GM12878 (cell line): ENCODE data around the gene CTSW. TPM values are rescaled to one million over a fixed set of nuclear protein-coding genes. Genes with fewer than 3 reads are reported as not detected.

Experiments
- ATAC-seq: fragments of 200-7000 bp; cut with Tn5 transposase; 3 replicates; pipeline ENCODE4 v1.9.1; 2020; ENCODE audit warnings: mild to moderate bottlenecking, moderate library complexity
- BruUV-seq: library from RNA; stranded (reverse); fragments of 400-500 nt; replicated peaks from 2 replicates; lab custom pipeline; 2021; lab: Mats Ljungman, UMichigan
- CTCF ChIA-PET: fragments of 300-600 bp; sonication (Branson Sonifier 250); formaldehyde crosslinking; extraction: SDS; loops from one replicate; lab custom pipeline; 2021; ENCODE audit warnings: inconsistent platforms; lab: Yijun Ruan, JAX
- POLR2A ChIA-PET: fragments of 350-600 bp; formaldehyde crosslinking; extraction: SDS; loops from one replicate; lab custom pipeline; 2021; ENCODE audit warnings: inconsistent platforms; lab: Charles Lee
- RAD21 ChIA-PET: fragments of 300-600 bp; sonication (Branson Sonifier 250); formaldehyde crosslinking; loops from one replicate; lab custom pipeline; 2023; ENCODE audit warnings: antibody characterized with exemption; ENCODE audit not compliant: unreplicated experiment; lab: Charles Lee
- SMC1A ChIA-PET: fragments of 300-600 bp; sonication (Branson Sonifier 250); formaldehyde crosslinking; loops from one replicate; lab custom pipeline; 2023; ENCODE audit not compliant: unreplicated experiment, uncharacterized antibody; lab: Charles Lee
- DNase-seq: peaks from one replicate; pipeline ENCODE4 v3.0.0-alpha.2; 2011; ENCODE audit warnings: low read depth, low spot score
- FAIRE-seq: peaks from 3 replicates; lab custom pipeline; 2011; peaks lifted over from hg19 to GRCh38; lab: Jason Lieb, UNC
- H2AFZ ChIP-seq: 2 replicates; pipeline ENCODE4 v1.6.0; 2011; ENCODE audit warnings: low read depth, low read length, control low read depth; ENCODE audit not compliant: control insufficient read depth
- H3K27ac ChIP-seq: 2 replicates; pipeline ENCODE4 v1.5.1; 2011; ENCODE audit warnings: control low read depth; ENCODE audit not compliant: control insufficient read depth, insufficient read depth
- H3K27me3 ChIP-seq, 2 experiments: replicated peaks in 1 of 2; 2 replicates each; pipeline versions ENCODE4 v1.6.0 to v1.6.1; 2011; ENCODE audit warnings: low read length in 1 of 2; ENCODE audit not compliant: control insufficient read depth in 2 of 2, insufficient read depth in 2 of 2
- H3K36me3 ChIP-seq, 2 experiments: 2 replicates each; pipeline ENCODE4 v1.5.1; 2011; ENCODE audit warnings: low read length in 1 of 2; ENCODE audit not compliant: control insufficient read depth in 2 of 2, insufficient read depth in 2 of 2
- H3K4me1 ChIP-seq: 2 replicates; pipeline ENCODE4 v1.6.1; 2011; ENCODE audit warnings: mild to moderate bottlenecking, low read length, moderate library complexity, mixed read lengths; ENCODE audit not compliant: control insufficient read depth, insufficient read depth
- H3K4me2 ChIP-seq: 2 replicates; pipeline ENCODE4 v1.6.0; 2011; ENCODE audit warnings: control low read depth; ENCODE audit not compliant: control insufficient read depth, insufficient read depth
- H3K4me3 ChIP-seq: fragments of 200-600 bp; sonication (generic); 2 replicates; pipeline ENCODE4 v1.5.1; 2016
- H3K79me2 ChIP-seq: 2 replicates; pipeline ENCODE4 v1.6.0; 2011; ENCODE audit warnings: low read length; ENCODE audit not compliant: control insufficient read depth, insufficient read depth
- H3K9ac ChIP-seq: 2 replicates; pipeline ENCODE4 v1.8.0; 2011; ENCODE audit warnings: low read length, control low read depth, mixed read lengths; ENCODE audit not compliant: control insufficient read depth, insufficient read depth
- H3K9me3 ChIP-seq: replicated peaks from 3 replicates; pipeline ENCODE4 v1.5.1; 2011; ENCODE audit warnings: mild to moderate bottlenecking, low read length; ENCODE audit not compliant: control insufficient read depth, insufficient read depth
- H4K20me1 ChIP-seq: 2 replicates; pipeline ENCODE4 v1.6.0; 2011; ENCODE audit not compliant: control insufficient read depth, insufficient read depth
- CBFB ChIP-seq: IDR thresholded peaks from 2 replicates; pipeline ENCODE4 v1.6.1; 2016; ENCODE audit warnings: antibody characterized with exemption, low read depth
- KAT2A ChIP-seq: conservative IDR thresholded peaks from 2 replicates; pipeline ENCODE4 v1.6.1; 2011; ENCODE audit warnings: low read depth, low read length; ENCODE audit not compliant: control insufficient read depth
- POLR2A ChIP-seq: IDR thresholded peaks from 2 replicates; pipeline ENCODE4 v1.6.1; 2011; ENCODE audit warnings: low read depth, mild to moderate bottlenecking, low read length
- RB1 ChIP-seq: fragments of 450-650 bp; formaldehyde crosslinking; IDR thresholded peaks from 2 replicates; pipeline ENCODE4 v1.6.1; 2017; ENCODE audit warnings: mild to moderate bottlenecking, borderline replicate concordance
- SP1 ChIP-seq: IDR thresholded peaks from one replicate; pipeline ENCODE4 v1.6.1; 2011; ENCODE audit warnings: low read depth, low read length
- SREBF1 ChIP-seq: IDR thresholded peaks from 2 replicates; pipeline ENCODE4 v1.6.1; 2012; ENCODE audit warnings: mild to moderate bottlenecking, low read length
- WGBS: methylation state at CpG from one replicate; pipeline ENCODE4 v1.1.6; 2016; ENCODE audit warnings: low lambda C conversion rate; ENCODE audit not compliant: insufficient replicate concordance, insufficient coverage; ENCODE audit errors: missing lambda C conversion rate; 5-methylcytosine and 5-hydroxymethylcytosine counted together
- in situ Hi-C: fragments of 300-500 bp; cut with MboI; formaldehyde crosslinking; loops from 9 replicates; pipeline ENCODE4 v1.14.3; 2018; ENCODE audit warnings: mixed read lengths
- intact Hi-C: fragments of 100-400 bp; cut with micrococcal nuclease; formaldehyde crosslinking; loops from one replicate; pipeline ENCODE4 v1.14.2; 2022; ENCODE audit not compliant: unreplicated experiment
- polyA plus RNA-seq, 11 experiments: library from polyadenylated mRNA; depleted of rRNA in 4 of 11; unstranded in 6 of 11; stranded (reverse) in 5 of 11; fragments of >200 nt; fragmentation: Nextera tagmentation in 4 of 11; fragmentation: Illumina TruSeq in 1 of 11; extraction: Ambion mirVana in 4 of 11; extraction: Trizol in 1 of 11; gene quantifications; 1 replicate in 1 of 11; 2 replicates in 10 of 11; pipeline versions ENCODE4 v1.2.1 to v1.2.3, GENCODE V29; 2011 to 2016; ENCODE audit warnings: inconsistent platforms in 2 of 11, missing spikeins in 2 of 11, low read depth in 1 of 11
- total RNA-seq, 4 experiments: library from RNA; depleted of rRNA in 3 of 4; stranded (reverse); fragments of >200 nt in 3 of 4; fragmentation: Illumina TruSeq in 1 of 4; extraction: Trizol in 1 of 4; gene quantifications; 2 replicates each; pipeline versions ENCODE4 v1.2.1 to v1.2.3, GENCODE V29; 2013 to 2021
- TF ChIP-seq, protein P1 (sequence below): IDR thresholded peaks from 2 replicates; pipeline ENCODE4 v1.6.1; 2011; ENCODE audit warnings: mild to moderate bottlenecking, low read depth, low read length, moderate library complexity; ENCODE audit not compliant: insufficient replicate concordance

CTSW gene
- total and polyA plus RNA-seq, 10 of the 15 experiments (the other 5 are each of a cell fraction or from before 2014, with no cell fraction given): 0.53 to 12.0 (median 1.7) TPM

GRCh38 chr11:65870307-65870658 lies 9.4 kb upstream of the CTSW start:
- H3K9ac ChIP-seq: no peak overlapping the region
- FAIRE-seq (no peak), DNase-seq (no peak), ATAC-seq (no peak)
- in situ Hi-C loops: loop anchor here (25.0 kb wide), 1 partner anchor 1633 kb away; the partner anchor contains the start of genes DNAJC4, FKBP2, NUDT22 and PPP1R14B
- no peak overlapping the region for H3K27ac ChIP-seq
- BruUV-seq: no TSS peak
- ChIA-PET POLR2A (interaction anchor here (0.6 to 4.5 kb wide), 2 partner anchors 10 to 17 kb away, joined by 3 to 44 read pairs; partner anchors contain the start of gene MUS81), SMC1A (interaction anchor here (2.3 kb wide), 1 partner anchor 10 kb away, joined by 7 read pairs; the partner anchor contains the start of gene MUS81), RAD21 (interaction anchor here (1.0 kb wide), 1 partner anchor 18 kb away, joined by 3 read pairs; the partner anchor contains the start of gene FIBP), CTCF (interaction anchor here (1.1 to 4.5 kb wide), 4 partner anchors 10 to 90 kb away, joined by 3 to 41 read pairs (median 15); partner anchors contain the start of genes CCDC85B, CFL1 and MUS81)
- H3K79me2 ChIP-seq: no peaks in the 10 kb centered on the region
- peaks cover 11% of the 10 kb centered on the region for H3K4me1 ChIP-seq
- H3K27me3 ChIP-seq: no peaks in the 10 kb centered on the region
- no peak overlapping the region for H2AFZ ChIP-seq
- peaks cover 8 to 14% of the 10 kb centered on the region in 2 experiments for H3K36me3 ChIP-seq
- no peaks in the 10 kb centered on the region for H3K9me3 ChIP-seq
- no peak for TF ChIP-seq RB1
- TF ChIP-seq CBFB: 0 out of 2 replicates have a peak, but pooled peaks have one; percentile 12
- no peak for TF ChIP-seq SREBF1
- TF ChIP-seq KAT2A: no peak
- TF ChIP-seq POLR2A: peak; percentile 73; the same call in 1 of the 2 replicates
- TF ChIP-seq SP1: no peak
- TF ChIP-seq, protein P1, sequence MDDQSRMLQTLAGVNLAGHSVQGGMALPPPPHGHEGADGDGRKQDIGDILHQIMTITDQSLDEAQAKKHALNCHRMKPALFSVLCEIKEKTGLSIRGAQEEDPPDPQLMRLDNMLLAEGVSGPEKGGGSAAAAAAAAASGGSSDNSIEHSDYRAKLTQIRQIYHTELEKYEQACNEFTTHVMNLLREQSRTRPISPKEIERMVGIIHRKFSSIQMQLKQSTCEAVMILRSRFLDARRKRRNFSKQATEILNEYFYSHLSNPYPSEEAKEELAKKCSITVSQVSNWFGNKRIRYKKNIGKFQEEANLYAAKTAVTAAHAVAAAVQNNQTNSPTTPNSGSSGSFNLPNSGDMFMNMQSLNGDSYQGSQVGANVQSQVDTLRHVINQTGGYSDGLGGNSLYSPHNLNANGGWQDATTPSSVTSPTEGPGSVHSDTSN: no peak
- H4K20me1 ChIP-seq: no peaks in the 10 kb centered on the region
- 44% methylated on average over 8 of the region's 11 CpGs for WGBS
- H3K4me3 ChIP-seq: no peak overlapping the region
- H3K4me2 ChIP-seq: no peak overlapping the region
- intact Hi-C loops: no loop called here
